Tibial artery (tissue), 4 donors: ENCODE results near the gene CRX.
"Not testable (repeated sequence)": the region's sequence is repeated elsewhere in the genome, so short reads cannot be mapped to it uniquely, and the experiment has no call there.

Source experiments
- DNase-seq, 2 donors: peaks; one replicate each; pipeline ENCODE4 v3.0.0-alpha.2; 2019
- H3K27ac ChIP-seq, 2 donors: fragments of 200-600 bp; sonication (generic) in 1 of 2; 1 replicate in 1 of 2; 2 replicates in 1 of 2; pipeline ENCODE4 v1.5.1; 2018 to 2019; ENCODE audit warnings: mild to moderate bottlenecking in 1 of 2
- H3K27me3 ChIP-seq, 2 donors: fragments of 200-600 bp; sonication (generic) in 1 of 2; one replicate each; pipeline versions ENCODE4 v1.5.1 to v1.6.0; 2016 to 2019
- H3K36me3 ChIP-seq, 3 donors: fragments of 200-600 bp; sonication (generic) in 2 of 3; one replicate each; pipeline ENCODE4 v1.5.1; 2016 to 2019; ENCODE audit warnings: mild to moderate bottlenecking in 2 of 3
- H3K4me1 ChIP-seq, 4 donors: fragments of 200-600 bp; sonication (generic) in 2 of 4; 1 replicate in 3 of 4; 2 replicates in 1 of 4; pipeline ENCODE4 v1.5.1; 2016 to 2019
- H3K4me3 ChIP-seq, 2 donors: fragments of 200-600 bp; sonication (generic) in 1 of 2; 1 replicate in 1 of 2; 2 replicates in 1 of 2; pipeline ENCODE4 v1.5.1; 2018 to 2019; ENCODE audit warnings: mild to moderate bottlenecking in 2 of 2
- H3K9me3 ChIP-seq, 3 donors: fragments of 200-600 bp; sonication (generic) in 1 of 3; one replicate each; pipeline ENCODE4 v1.5.1; 2016 to 2019
- CTCF ChIP-seq, 2 experiments: fragments of 200-600 bp in 1 of 2; fragments of 450-650 bp in 1 of 2; IDR thresholded peaks; one replicate each; pipeline ENCODE4 v1.5.1; 2017 to 2019; ENCODE audit warnings: antibody characterized with exemption in 2 of 2, mild to moderate bottlenecking in 1 of 2, moderate library complexity in 1 of 2
- intact Hi-C: fragments of 100-400 bp; cut with DNase I; formaldehyde crosslinking; loops from one replicate; pipeline ENCODE4 v1.15.0; 2023; ENCODE audit warnings: low total_unique reads

The CRX gene

GRCh38 chr19:47821460-47822020 lies at the start of gene CRX:
Gene CRX, plus strand, starts transcription at chr19:47821937. Its CDS starts 12,507 bp downstream, at chr19:47834444.
- peaks cover 0 to 58% of the 10 kb centered on the region in 2 donors for H3K27me3 ChIP-seq

GRCh38 chr19:47776568-47776967 lies 45.2 kb upstream of the CRX start:
- Histone ChIP-seq H3K4me3 (no peak overlapping the region), H3K36me3 (peaks cover 8 to 11% (median 11%) of the 10 kb centered on the region in 3 donors), H3K27me3 (no peaks in the 10 kb centered on the region), H3K9me3 (no peaks in the 10 kb centered on the region), H3K27ac (no peak overlapping the region), H3K4me1 (peaks cover 0 to 30% (median 22%) of the 10 kb centered on the region in 4 donors)
- no peak for DNase-seq
- intact Hi-C loops: no loop called here
- TF ChIP-seq CTCF (IDR thresholded peaks at IDR 0.05): no peak

More at GRCh38 chr19:47821460-47822020, at the start of gene CRX:
- DNase-seq: no peak
- intact Hi-C loops: no loop called here
- no peaks in the 10 kb centered on the region for H3K4me1 ChIP-seq
- no peak within 1 kb of the TSS for H3K4me3 ChIP-seq
- H3K9me3 ChIP-seq: peaks cover 0 to 3% (median 2%) of the 10 kb centered on the region in 3 donors
- H3K27ac ChIP-seq: no peak within 1 kb of the TSS
- TF ChIP-seq CTCF (IDR thresholded peaks at IDR 0.05): no peak
- H3K36me3 ChIP-seq: no peaks in the 10 kb centered on the region

GRCh38 chr19:47777245-47778048 lies 44.3 kb upstream of the CRX start:
- Histone ChIP-seq H3K4me1 (peaks cover 0 to 39% (median 31%) of the 10 kb centered on the region in 4 donors), H3K36me3 (peaks cover 8 to 16% (median 13%) of the 10 kb centered on the region in 3 donors), H3K4me3 (peak overlapping the region; percentile 85 to 99), H3K27ac (peak overlapping the region; percentile 96 to 100)
- DNase-seq, H3K27me3 ChIP-seq, intact Hi-C loops, H3K9me3 ChIP-seq: not testable (repeated sequence)

- DNase-seq: peak; percentile 68 to 88
These were observed 43.4 kb upstream of the CRX start, which contains the start of gene SELENOW for GRCh38 chr19:47778049-47778953. Gene SELENOW, plus strand, starts transcription at chr19:47778703. Its CDS starts 83 bp downstream, at chr19:47778786.

GRCh38 chr19:47778954-47779351 lies 42.8 kb upstream of the CRX start:
- DNase-seq: peak; percentile 45 to 81
- Histone ChIP-seq H3K4me1 (peaks cover 0 to 52% (median 41%) of the 10 kb centered on the region in 4 donors), H3K4me3 (peak overlapping the region; percentile 85 to 99), H3K36me3 (peaks cover 23 to 31% (median 28%) of the 10 kb centered on the region in 3 donors), H3K27me3 (no peaks in the 10 kb centered on the region), H3K27ac (peak overlapping the region; percentile 96 to 100), H3K9me3 (no peaks in the 10 kb centered on the region)
- no peak for TF ChIP-seq CTCF (IDR thresholded peaks at IDR 0.05)
- intact Hi-C loops: no loop called here

More at GRCh38 chr19:47778049-47778953, 43.4 kb upstream of the CRX start, which contains the start of gene SELENOW:
- no peaks in the 10 kb centered on the region for H3K9me3 ChIP-seq
- intact Hi-C loops: no loop called here
- H3K4me3 ChIP-seq: peak within 1 kb of the TSS; percentile 85 to 99
- peaks cover 16 to 24% (median 22%) of the 10 kb centered on the region in 3 donors for H3K36me3 ChIP-seq
- TF ChIP-seq CTCF (IDR thresholded peaks at IDR 0.05): no peak
- H3K27ac ChIP-seq: peak within 1 kb of the TSS; percentile 96 to 100
- peaks cover 0 to 47% (median 37%) of the 10 kb centered on the region in 4 donors for H3K4me1 ChIP-seq
- H3K27me3 ChIP-seq: no peaks in the 10 kb centered on the region
